Neutrophil (primary cell): Measurements from ENCODE around the gene SEMA3D.

Experiments
- H3K27ac ChIP-seq: fragments of 200-600 bp; sonication (generic); 2 replicates; pipeline ENCODE4 v1.5.1; 2016; ENCODE audit warnings: mild to moderate bottlenecking, moderate library complexity
- H3K27me3 ChIP-seq: fragments of 200-600 bp; sonication (generic); 2 replicates; pipeline ENCODE4 v1.6.0; 2016; ENCODE audit warnings: mild to moderate bottlenecking
- H3K36me3 ChIP-seq: fragments of 200-600 bp; sonication (generic); 2 replicates; pipeline ENCODE4 v1.5.1; 2017
- H3K4me1 ChIP-seq, 2 experiments: fragments of 200-600 bp in 1 of 2; sonication (generic) in 1 of 2; 1 replicate in 1 of 2; 2 replicates in 1 of 2; pipeline versions ENCODE4 v1.5.1 to v1.6.1; 2013 to 2016; ENCODE audit warnings: low read depth in 1 of 2, low read length in 1 of 2, mild to moderate bottlenecking in 1 of 2, moderate library complexity in 1 of 2; ENCODE audit not compliant: control insufficient read depth in 1 of 2, insufficient read depth in 1 of 2
- H3K4me3 ChIP-seq, 2 experiments: fragments of 200-600 bp in 1 of 2; sonication (generic) in 1 of 2; 1 replicate in 1 of 2; 2 replicates in 1 of 2; pipeline ENCODE4 v1.5.1; 2013 to 2016; ENCODE audit warnings: low read depth in 1 of 2, low read length in 1 of 2, mild to moderate bottlenecking in 1 of 2, moderate library complexity in 1 of 2
- H3K9me3 ChIP-seq: fragments of 200-600 bp; sonication (generic); 2 replicates; pipeline ENCODE4 v1.5.1; 2016
- CTCF ChIP-seq: fragments of 200-600 bp; sonication (generic); IDR thresholded peaks from 2 replicates; pipeline ENCODE4 v1.5.1; 2016; ENCODE audit warnings: antibody characterized with exemption

The SEMA3D gene

GRCh38 chr7:85133560-85133959, 53.3 kb downstream of the SEMA3D start:
- Histone ChIP-seq H3K4me1 (no peaks in the 10 kb centered on the region), H3K27me3 (no peaks in the 10 kb centered on the region), H3K36me3 (no peaks in the 10 kb centered on the region), H3K27ac (no peak overlapping the region), H3K9me3 (no peaks in the 10 kb centered on the region), H3K4me3 (no peak overlapping the region)
- no peak for TF ChIP-seq CTCF

DNA sequence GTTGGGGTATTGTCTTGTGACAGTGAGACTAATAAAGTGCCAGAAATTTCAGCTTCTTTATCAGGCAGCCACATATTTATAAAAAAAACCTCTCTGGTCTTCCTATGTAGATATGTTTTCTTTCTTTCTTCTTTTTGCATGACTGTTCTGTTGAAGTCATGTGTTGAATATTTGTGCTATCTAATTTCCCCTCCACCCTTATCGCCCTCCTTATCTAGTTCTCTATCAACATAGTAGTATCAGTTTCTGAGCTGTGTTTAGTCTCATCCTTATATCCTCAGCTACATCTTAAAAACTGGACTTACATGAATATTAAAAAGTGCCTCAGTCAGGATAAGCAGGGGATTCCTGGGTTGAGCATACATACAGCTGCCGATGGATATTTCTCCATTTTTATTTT, 53.9 kb downstream of the SEMA3D start:
- Histone ChIP-seq H3K9me3 (no peaks in the 10 kb centered on the region), H3K4me3 (no peak overlapping the region), H3K4me1 (no peaks in the 10 kb centered on the region), H3K27ac (no peak overlapping the region), H3K36me3 (no peaks in the 10 kb centered on the region), H3K27me3 (no peaks in the 10 kb centered on the region)
- no peak for TF ChIP-seq CTCF

GRCh38 chr7:85130702-85131101, 56.2 kb downstream of the SEMA3D start:
- Histone ChIP-seq H3K27me3 (no peaks in the 10 kb centered on the region), H3K9me3 (no peaks in the 10 kb centered on the region), H3K27ac (no peak overlapping the region), H3K36me3 (no peaks in the 10 kb centered on the region), H3K4me3 (no peak overlapping the region), H3K4me1 (no peaks in the 10 kb centered on the region)
- no peak for TF ChIP-seq CTCF

- H3K36me3 ChIP-seq: no peaks in the 10 kb centered on the region
- H3K4me1 ChIP-seq: no peaks in the 10 kb centered on the region
- H3K9me3 ChIP-seq: no peaks in the 10 kb centered on the region
- no peak overlapping the region for H3K27ac ChIP-seq
- H3K27me3 ChIP-seq: no peaks in the 10 kb centered on the region
- H3K4me3 ChIP-seq: no peak overlapping the region
- no peak for TF ChIP-seq CTCF
These were observed 60.5 kb downstream of the SEMA3D start for GRCh38 chr7:85126383-85126782.

GRCh38 chr7:85125651-85126131, 61.2 kb downstream of the SEMA3D start:
- Histone ChIP-seq H3K27me3 (no peaks in the 10 kb centered on the region), H3K27ac (no peak overlapping the region), H3K9me3 (no peaks in the 10 kb centered on the region), H3K4me1 (no peaks in the 10 kb centered on the region), H3K4me3 (no peak overlapping the region), H3K36me3 (no peaks in the 10 kb centered on the region)
- no peak for TF ChIP-seq CTCF

- H3K27me3 ChIP-seq: no peaks in the 10 kb centered on the region
- H3K4me3 ChIP-seq: no peak overlapping the region
- H3K4me1 ChIP-seq: no peaks in the 10 kb centered on the region
- no peaks in the 10 kb centered on the region for H3K9me3 ChIP-seq
- H3K27ac ChIP-seq: no peak overlapping the region
- TF ChIP-seq CTCF: no peak
- no peaks in the 10 kb centered on the region for H3K36me3 ChIP-seq
These were observed 61.7 kb downstream of the SEMA3D start for GRCh38 chr7:85125176-85125575.
